Lung (tissue), 12 donors: Measurements from ENCODE around the gene CDH23. TPM values are rescaled to one million over a fixed set of nuclear protein-coding genes. Genes with fewer than 3 reads are reported as not detected.
A peak's percentile ranks its signal among the peaks of the same experiment; 100 is the strongest.

Source experiments
- ATAC-seq: fragments of 200-7000 bp; cut with Tn5 transposase; one replicate; pipeline ENCODE4 v1.9.1; 2020; ENCODE audit warnings: moderate number of reproducible peaks; ENCODE audit not compliant: insufficient read depth, low FRiP score
- DNase-seq, 3 donors: peaks; one replicate each; pipeline ENCODE4 v3.0.0-alpha.2; 2013 to 2017
- H3K27ac ChIP-seq, 2 donors: one replicate each; pipeline ENCODE4 v1.5.1; 2013; ENCODE audit warnings: mild to moderate bottlenecking in 2 of 2, moderate library complexity in 2 of 2, control low read depth in 1 of 2, inconsistent platforms in 1 of 2, low read depth in 1 of 2, low read length in 1 of 2
- H3K27me3 ChIP-seq, 3 donors: one replicate each; pipeline ENCODE4 v1.5.1; 2013; ENCODE audit warnings: low read length in 2 of 3; ENCODE audit not compliant: control insufficient read depth in 3 of 3, insufficient read depth in 3 of 3
- H3K36me3 ChIP-seq, 4 donors: one replicate each; pipeline ENCODE4 v1.5.1; 2013; ENCODE audit warnings: low read length in 4 of 4, mild to moderate bottlenecking in 1 of 4, moderate library complexity in 1 of 4; ENCODE audit not compliant: control insufficient read depth in 4 of 4, insufficient read depth in 4 of 4
- H3K4me1 ChIP-seq, 5 donors: one replicate each; pipeline ENCODE4 v1.5.1; 2013; ENCODE audit warnings: low read length in 5 of 5, mild to moderate bottlenecking in 2 of 5, moderate library complexity in 1 of 5; ENCODE audit not compliant: control insufficient read depth in 5 of 5, insufficient read depth in 5 of 5
- H3K4me3 ChIP-seq: one replicate; pipeline ENCODE4 v1.5.1; 2013; ENCODE audit warnings: mild to moderate bottlenecking, control low read depth, moderate library complexity
- H3K9ac ChIP-seq, 2 donors: one replicate each; pipeline ENCODE4 v1.5.1; 2013; ENCODE audit warnings: low read length in 2 of 2, control low read depth in 1 of 2; ENCODE audit not compliant: insufficient read depth in 1 of 2
- H3K9me3 ChIP-seq, 4 donors: one replicate each; pipeline ENCODE4 v1.5.1; 2013; ENCODE audit warnings: low read length in 3 of 4, mild to moderate bottlenecking in 1 of 4, moderate library complexity in 1 of 4; ENCODE audit not compliant: control insufficient read depth in 4 of 4, insufficient read depth in 3 of 4
- CTCF ChIP-seq: IDR thresholded peaks from 2 replicates; pipeline ENCODE4 v1.5.1; 2012; ENCODE audit warnings: mild to moderate bottlenecking; ENCODE audit errors: control extremely low read depth, extremely low read depth
- WGBS, 2 donors: extraction: QIAGEN DNeasy Blood & Tissue Kit; methylation state at CpG; one replicate each; pipeline ENCODE4 v1.1.7; 2013; 5-methylcytosine and 5-hydroxymethylcytosine counted together
- polyA plus RNA-seq, 2 donors: library from polyadenylated mRNA; stranded (reverse); fragments of 200-250 nt; gene quantifications; one replicate each; pipeline ENCODE4 v1.2.1, GENCODE V29; 2013
- total RNA-seq, 2 donors: library from RNA; depleted of rRNA in 1 of 2; stranded (reverse); fragments of >200 nt in 1 of 2; gene quantifications; one replicate each; pipeline ENCODE4 v1.2.1, GENCODE V29; 2014 to 2021
- donor health status: control.
- donor health status: control.
- donor health status: Bipolar disorder and iron deficiency.
- donor health status: healthy.
- donor health status: DM: yes; HTN: yes; CAD: no.

Gene CDH23
- total and polyA plus RNA-seq, 4 donors = 4.5 to 29.5 (median 6.0) TPM

GRCh38 chr10:71361581-71361980, 35.1 kb upstream of the CDH23 start:
- no peak for ATAC-seq
- Histone ChIP-seq H3K9me3 (no peaks in the 10 kb centered on the region), H3K4me3 (no peak overlapping the region), H3K27ac (no peak overlapping the region), H3K4me1 (peaks cover 0 to 6% (median 0%) of the 10 kb centered on the region in 5 donors), H3K9ac (no peak overlapping the region), H3K27me3 (no peaks in the 10 kb centered on the region), H3K36me3 (peaks cover 0 to 21% (median 0%) of the 10 kb centered on the region in 4 donors)
- TF ChIP-seq CTCF = no peak
- DNase-seq = no peak
- 95 to 96% methylated on average over 7 of the region's 7 CpGs for WGBS, 2 donors

- H3K9ac ChIP-seq = no peak overlapping the region
- H3K9me3 ChIP-seq = no peaks in the 10 kb centered on the region
- no peak for ATAC-seq
- no peak for TF ChIP-seq CTCF
- H3K36me3 ChIP-seq = peaks cover 0 to 20% (median 0%) of the 10 kb centered on the region in 4 donors
- no peaks in the 10 kb centered on the region for H3K27me3 ChIP-seq
- H3K4me1 ChIP-seq = peaks cover 0 to 6% (median 0%) of the 10 kb centered on the region in 5 donors
- WGBS, 2 donors = 96 to 97% methylated on average over 16 of the region's 16 CpGs
- no peak overlapping the region for H3K27ac ChIP-seq
- DNase-seq = no peak
- H3K4me3 ChIP-seq = no peak overlapping the region
Measured at GRCh38 chr10:71362141-71362540, 34.6 kb upstream of the CDH23 start.

GRCh38 chr10:71363936-71364335, 32.8 kb upstream of the CDH23 start:
- H3K4me1 ChIP-seq = peaks cover 0 to 1% (median 0%) of the 10 kb centered on the region in 5 donors
- no peaks in the 10 kb centered on the region for H3K27me3 ChIP-seq
- peaks cover 0 to 20% (median 0%) of the 10 kb centered on the region in 4 donors for H3K36me3 ChIP-seq
- ATAC-seq = no peak
- peak overlapping the region in 1 of 2 donors; percentile 33 for H3K27ac ChIP-seq
- H3K9me3 ChIP-seq = peaks cover 0 to 3% (median 0%) of the 10 kb centered on the region in 4 donors
- TF ChIP-seq CTCF = no peak
- no peak overlapping the region for H3K4me3 ChIP-seq
- no peak for DNase-seq
- no peak overlapping the region for H3K9ac ChIP-seq

- ATAC-seq (no peak), DNase-seq (no peak)
- no peak for TF ChIP-seq CTCF
- Histone ChIP-seq H3K4me1 (peaks cover 0 to 1% (median 0%) of the 10 kb centered on the region in 5 donors), H3K9ac (no peak overlapping the region), H3K27ac (no peak overlapping the region), H3K9me3 (peaks cover 0 to 3% (median 0%) of the 10 kb centered on the region in 4 donors), H3K27me3 (no peaks in the 10 kb centered on the region), H3K4me3 (no peak overlapping the region), H3K36me3 (peaks cover 0 to 16% (median 0%) of the 10 kb centered on the region in 4 donors)
- 95 to 96% methylated on average over 6 of the region's 6 CpGs for WGBS, 2 donors
Measured at GRCh38 chr10:71365366-71365765, 31.4 kb upstream of the CDH23 start.
